Stimulated activated CD8-positive, alpha-beta memory T cell treated with anti-CD3 and anti-CD28 coated beads, Interleukin-12 subunit alpha, Interleukin-12 subunit beta, amount 100 ng/mL, for 1 hour (primary cell): ENCODE measurements around the gene TRAPPC2.
A peak's percentile ranks its signal among the peaks of the same experiment; 100 is the strongest.
"Not testable (repeated sequence)": the region's sequence is repeated elsewhere in the genome, so short reads cannot be mapped to it uniquely, and the experiment has no call there.

Experiments used
- DNase-seq: peaks from one replicate; pipeline ENCODE4 v3.0.0-alpha.2; 2020; ENCODE audit warnings: low read depth

The TRAPPC2 gene

DNA sequence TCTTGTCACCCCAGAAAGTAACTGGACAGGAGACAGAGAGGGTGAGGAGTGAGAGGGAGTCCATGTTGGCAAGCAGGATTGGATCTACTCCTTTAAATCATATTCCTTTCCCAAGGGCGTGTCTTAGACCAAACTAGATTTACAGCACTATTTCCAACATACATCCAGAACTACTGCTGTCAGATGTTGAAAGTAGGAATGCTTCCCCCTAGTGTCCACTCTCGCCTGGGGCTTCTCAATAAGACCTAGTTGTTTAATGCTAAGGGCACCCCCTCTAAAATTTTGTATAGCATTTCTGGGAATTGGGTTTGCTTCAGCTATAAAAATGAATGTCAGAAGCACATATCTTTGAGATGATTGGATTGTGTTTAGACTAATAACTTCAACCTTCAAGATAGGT lies 13.4 kb upstream of the TRAPPC2 start:
- DNase-seq, result no peak

DNA sequence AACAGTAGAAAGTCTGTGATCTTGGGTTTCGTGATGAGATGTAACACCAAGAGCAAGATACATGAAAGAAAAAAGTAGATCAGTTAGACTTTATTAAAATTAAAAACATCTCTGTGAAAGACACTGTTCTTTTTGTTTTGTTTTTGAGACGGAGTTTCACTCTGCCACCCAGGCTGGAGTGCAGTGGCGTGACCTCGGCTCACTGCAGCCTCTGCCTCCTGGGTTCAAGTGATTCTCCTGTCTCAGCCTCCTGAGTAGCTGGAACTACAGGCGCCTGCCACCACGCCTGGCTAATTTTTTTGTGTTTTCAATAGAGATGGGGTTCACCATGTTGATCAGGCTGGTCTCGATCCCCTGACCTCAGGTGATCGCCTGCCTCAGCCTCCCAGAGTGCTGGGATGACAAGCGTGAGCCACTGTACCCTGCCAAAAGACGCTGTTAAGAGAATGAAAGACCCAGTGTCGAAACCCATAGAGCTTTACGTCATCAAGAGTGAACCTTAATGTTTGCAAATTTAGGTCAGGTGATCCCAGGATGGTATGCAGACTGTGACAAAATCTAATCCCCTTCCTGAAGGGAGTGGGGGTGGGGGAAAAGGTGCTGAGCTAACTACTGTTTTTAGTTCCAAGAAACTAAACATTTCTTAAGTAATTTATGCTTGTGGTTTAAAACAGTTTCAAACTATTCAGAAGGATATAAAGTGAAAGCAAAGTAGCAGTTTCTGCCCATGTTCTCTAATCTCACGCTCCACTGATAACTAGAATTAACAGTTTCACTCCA lies 8.2 kb upstream of the TRAPPC2 start:
- no peak for DNase-seq

DNA sequence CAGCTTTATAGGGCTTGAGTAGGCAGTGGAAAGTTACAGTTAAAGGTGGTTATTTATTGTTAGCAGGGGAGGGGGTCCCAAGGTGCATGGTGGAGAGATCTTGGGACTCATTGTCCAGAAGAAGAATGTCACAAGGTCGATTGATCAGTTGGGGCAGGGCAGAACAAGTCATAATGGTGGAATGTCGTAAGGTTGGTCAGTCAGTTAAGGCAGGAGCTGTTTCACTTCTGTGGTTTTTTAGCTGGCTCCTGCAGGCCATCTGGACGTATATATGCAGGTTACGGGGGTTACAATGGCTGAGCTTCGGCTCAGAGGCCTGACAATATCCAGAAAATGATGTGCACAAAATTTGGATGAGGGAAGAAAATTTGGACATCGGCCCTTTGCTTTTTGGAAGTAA lies 7.3 kb upstream of the TRAPPC2 start:
- DNase-seq, result no peak

- DNase-seq, result no peak
Observed at GRCh38 chrX:13733506-13733905, 914 bp downstream of the TRAPPC2 start.

GRCh38 chrX:13732246-13733067 lies 2.0 kb downstream of the TRAPPC2 start:
- DNase-seq, result no peak

DNA sequence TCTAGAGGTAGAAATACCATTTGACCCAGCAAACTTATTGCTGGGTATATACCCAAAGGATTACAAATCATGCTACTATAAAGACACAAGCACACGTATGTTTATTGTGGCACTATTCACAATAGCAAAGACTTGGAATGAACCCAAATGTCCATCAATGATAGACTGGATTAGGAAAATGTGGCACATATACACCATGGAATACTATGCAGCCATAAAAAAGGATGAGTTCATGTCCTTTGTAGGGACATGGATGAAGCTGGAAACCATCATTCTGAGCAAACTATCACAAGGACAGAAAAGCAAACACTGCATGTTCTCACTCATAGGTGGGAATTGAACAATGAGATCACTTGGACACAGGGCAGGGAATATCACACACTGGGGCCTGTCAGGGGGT lies 3.9 kb downstream of the TRAPPC2 start:
- DNase-seq, result not testable (repeated sequence)

DNA sequence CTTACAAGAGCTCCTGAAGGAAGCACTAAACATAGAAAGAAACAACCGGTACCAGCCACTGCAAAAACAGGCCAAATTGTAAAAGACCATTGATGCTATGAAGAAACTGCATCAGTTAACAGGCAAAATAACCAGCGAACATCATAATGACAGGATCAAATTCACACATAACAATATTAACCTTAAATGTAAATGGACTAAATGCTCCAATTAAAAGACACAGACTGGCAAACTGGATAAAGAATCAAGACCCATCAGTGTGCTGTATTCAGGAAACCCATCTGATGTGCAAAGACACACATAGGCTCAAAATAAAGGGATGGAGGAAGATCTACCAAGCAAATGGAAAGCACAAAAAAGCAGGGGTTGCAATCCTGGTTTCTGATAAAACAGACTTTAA lies 7.8 kb downstream of the TRAPPC2 start:
- DNase-seq, result not testable (repeated sequence)

DNA sequence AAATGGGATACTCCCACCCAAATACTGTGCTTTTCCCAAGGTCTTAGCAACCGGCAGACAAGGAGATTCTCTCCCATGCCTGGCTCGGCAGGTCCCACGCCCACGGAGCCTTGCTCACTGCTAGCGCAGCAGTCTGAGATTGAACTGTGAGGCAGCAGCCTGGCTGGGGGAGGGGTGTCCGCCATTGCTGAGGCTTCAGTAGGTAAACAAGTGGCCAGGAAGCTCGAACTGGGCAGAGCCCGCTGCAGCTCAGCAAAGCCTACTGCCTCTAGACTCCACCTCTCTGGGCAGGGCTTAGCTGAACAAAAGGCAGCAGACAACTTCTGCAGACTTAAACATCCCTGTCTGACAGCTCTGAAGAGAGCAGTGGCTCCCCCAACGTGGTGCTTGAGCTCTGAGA lies 9.5 kb downstream of the TRAPPC2 start:
- not testable (repeated sequence) for DNase-seq

DNA sequence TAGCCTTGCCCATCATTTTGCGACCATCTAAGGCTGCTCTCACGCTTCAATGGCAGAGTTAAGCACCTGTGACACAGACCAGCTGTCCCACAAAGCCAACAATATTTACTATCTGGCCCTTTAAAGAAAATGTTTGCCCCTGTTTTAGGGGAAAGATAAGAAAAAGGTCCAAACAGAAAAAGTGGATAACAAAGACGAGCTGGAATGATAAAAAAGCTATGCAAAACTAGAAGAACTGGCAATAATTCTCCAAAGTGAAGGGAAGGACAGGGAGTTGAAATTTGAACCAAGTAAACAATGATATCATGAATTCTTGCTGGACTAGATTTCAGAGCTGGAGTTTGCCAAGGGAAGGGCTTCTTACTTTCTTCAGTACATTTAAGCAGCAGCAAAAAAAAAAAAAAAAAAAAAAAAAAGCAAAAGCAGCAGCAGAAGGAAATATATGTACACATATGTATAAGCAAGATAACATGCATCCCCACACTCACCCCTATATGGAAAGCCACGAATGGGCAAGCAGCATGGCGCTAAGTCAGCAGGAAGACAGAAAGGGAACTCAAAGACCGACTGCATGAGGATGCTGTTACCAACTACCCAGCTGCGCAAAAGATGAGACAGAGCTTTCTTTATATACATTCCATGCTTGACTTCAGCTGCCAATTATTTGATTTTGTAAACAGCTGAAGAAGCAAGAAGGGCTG lies 12.5 kb downstream of the TRAPPC2 start:
- DNase-seq, result no peak

- no peak for DNase-seq
Observed at GRCh38 chrX:13721371-13721770, 13.0 kb downstream of the TRAPPC2 start.

DNA sequence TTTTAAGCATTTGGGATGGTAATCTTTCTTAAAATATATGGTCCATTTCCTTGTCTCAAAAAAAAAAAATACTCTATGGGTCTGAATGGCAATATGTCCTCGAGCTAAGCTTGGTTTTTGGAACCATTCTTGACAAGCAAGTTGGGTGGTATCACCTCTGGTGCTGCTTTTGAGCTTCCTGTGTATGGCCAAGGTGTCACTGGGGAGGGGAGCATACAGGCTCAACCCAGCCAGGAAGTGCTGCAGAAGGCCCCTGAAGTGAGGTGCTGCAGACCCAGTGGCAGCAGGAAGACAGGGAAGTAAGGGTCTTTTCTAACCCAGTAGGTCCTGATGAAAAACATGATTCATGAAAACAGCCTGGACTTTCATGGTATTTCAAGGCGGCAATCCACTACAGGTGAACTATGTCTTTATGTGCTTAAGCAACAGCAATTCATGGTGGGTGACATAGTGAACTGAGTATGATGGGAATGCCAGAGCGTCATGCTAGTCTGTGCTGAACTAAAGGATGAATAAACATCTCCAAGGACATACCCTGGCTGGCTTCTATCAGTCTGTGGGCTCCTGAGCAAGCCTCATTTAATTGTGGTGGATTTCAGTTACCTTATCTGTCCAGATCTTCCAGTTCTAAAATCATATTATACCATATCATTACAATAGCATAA lies 15.1 kb downstream of the TRAPPC2 start:
- no peak for DNase-seq

DNA sequence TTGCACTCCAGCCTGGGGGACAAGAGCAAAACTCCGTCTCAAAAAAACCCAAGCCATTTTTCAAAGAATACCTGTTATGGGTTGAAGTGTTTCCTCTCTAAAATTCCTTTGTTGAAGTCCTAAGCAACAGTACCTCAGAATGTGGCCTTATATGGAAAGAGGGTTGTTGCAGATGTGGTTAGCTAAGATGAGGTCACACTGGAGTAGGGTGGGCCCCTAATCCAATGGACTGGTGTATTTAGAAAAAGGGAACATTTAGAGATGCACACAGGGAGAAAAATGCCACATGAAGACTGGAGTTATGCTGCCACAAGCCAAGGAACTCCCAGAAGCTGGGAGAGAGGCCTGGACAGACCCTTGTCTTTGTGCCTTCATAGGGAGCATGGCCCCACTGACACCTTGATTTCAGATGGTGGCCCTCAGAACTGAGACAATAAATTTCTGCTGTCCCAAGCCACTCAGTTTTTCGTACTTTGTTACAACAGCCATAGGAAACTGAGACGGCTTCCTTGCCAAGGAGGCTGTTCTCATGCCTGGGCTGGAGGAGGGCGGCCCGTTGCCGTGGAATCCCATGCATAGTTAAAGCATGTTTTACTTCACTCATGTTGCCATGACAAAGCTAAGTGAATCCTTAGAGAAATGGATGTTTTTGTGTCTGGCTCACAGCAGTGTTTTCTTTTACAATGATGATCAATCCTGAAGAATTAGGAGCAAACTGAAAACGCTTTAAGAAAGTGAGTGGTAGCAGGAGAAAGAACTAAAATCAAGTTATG lies 16.5 kb downstream of the TRAPPC2 start:
- DNase-seq, result no peak

DNA sequence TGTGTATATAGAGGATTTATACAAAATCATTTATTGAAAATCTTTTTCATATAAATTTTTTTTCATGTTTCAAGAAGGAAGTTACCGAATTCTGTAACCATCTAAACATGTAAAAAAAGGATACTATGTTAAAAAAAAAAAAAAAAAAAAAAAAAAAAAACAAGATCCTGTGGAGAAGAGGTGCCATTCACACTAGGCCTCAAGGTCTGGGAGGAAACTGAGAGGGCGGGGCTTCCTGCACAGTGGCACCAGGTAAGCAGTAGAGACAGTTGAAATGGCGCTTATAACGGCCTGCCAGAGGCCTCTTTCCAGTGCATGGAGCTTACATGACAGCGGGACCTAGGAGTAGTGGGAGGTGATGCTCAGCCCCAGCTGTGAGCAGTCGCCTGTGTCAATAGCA lies 17.5 kb downstream of the TRAPPC2 start:
- DNase-seq, result peak; percentile 18

DNA sequence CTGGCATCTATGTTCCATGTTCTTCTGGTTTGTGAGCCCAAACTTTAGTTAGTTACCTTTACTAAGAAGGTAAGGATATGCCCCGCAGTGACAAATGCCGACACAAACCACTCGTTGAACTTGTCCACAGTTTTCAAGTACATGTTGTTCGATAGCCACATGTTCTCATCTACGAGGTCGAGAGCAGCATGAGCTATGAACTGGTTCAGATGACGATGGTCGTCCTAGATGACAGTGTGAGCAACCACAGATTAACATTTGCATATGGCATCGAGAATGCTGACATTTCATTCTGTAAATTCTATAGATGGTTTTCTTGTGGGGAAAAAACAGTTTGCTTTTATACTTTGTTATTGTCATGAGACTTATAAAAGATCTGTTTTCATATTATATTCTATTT lies 18.0 kb downstream of the TRAPPC2 start:
- DNase-seq, result no peak

GRCh38 chrX:13711141-13711540 lies 23.3 kb downstream of the TRAPPC2 start:
- no peak for DNase-seq

- no peak for DNase-seq
Observed at GRCh38 chrX:13703589-13703988, 30.8 kb downstream of the TRAPPC2 start.

- DNase-seq, result no peak
Observed at GRCh38 chrX:13703135-13703534, 31.3 kb downstream of the TRAPPC2 start.

DNA sequence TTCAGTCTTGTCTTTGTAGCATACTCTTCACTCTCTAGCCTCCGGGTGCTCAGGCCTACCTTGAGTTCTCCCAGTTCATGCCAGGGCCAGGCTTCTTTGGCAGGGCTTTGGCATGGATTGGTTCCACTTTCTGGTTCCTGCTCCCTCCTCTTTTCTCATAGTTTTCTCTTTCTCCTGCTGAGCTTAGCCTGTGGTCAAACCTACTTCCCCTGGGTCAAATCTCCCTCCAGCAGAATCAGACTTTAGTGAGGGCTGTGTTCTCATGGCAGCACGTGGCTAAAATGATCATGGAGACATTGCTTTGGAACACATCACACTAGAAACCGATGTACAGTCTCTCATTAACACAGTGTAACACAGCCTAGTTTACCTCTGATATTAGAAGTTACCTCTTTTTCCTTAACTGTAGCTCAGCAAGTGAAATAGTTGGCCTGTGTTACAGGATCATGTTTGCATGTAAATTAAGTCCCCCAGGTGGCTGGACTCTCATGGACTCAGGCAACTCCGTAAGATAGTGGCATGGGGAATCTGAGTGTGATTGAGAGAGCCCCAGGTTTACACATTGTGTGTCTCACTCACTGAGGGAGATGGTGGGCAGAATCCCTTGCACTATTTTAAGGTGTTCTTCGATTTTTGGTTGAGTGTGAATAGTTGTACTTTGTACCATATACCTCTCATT lies 32.2 kb downstream of the TRAPPC2 start:
- DNase-seq, result no peak

DNA sequence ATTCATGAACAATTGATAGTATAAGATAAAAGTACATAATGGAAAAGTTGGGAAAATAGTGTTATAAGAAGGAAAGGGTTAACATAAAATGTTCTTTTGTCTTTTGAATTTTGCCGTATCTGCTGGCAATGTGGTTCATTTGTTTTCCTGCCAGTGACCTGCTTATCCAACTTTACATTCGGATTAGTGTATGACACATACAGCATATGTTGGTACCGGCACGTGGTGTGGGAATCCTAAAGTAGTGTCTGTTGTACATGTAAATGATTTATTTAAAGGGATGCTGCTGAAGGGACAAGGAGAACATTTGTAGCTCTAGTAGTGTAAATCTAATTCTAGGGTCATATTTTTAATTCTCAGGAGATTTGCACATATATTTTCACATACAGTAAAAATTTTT lies 34.0 kb downstream of the TRAPPC2 start:
- DNase-seq, result no peak

DNA sequence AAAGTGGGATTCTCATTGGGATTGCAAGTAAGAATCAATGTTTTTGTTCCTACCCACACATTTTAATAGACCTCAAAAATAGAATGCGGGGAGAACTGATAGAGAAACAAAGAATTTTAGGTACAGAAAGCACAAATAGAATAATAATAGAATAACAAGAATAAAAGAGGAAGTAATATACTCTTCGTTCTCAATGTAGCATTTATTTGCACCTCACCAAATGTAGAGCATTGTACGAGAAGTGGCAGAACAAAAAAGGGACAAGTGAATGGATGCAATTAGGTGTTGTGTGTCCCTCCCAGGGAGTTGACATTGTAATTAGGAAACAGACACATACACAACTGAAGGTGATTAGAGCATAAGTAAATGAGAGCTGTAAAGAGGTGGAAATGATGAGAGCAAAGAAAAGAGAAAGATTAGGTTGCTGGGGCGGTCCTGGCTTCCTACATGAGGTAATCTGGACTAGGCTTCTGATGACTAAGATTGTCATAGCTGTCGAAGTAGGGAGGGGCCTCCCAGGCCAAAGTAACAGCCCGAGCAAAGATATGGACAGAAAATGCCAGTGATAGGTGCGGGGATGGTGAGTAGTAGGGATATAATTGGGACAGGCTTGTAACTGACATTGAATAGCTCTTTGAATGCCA lies 35.1 kb downstream of the TRAPPC2 start:
- DNase-seq, result no peak
